SU-DHL-6 (cell line): ENCODE measurements around the gene STK38.

ENCODE experiments used
- EZH2phosphoT487 ChIP-seq: fragments of 200-600 bp; sonication (generic), shearing (Covaris generic); conservative IDR thresholded peaks from 2 replicates; pipeline ENCODE4 v1.6.1; 2018; ENCODE audit warnings: mild to moderate bottlenecking, antibody characterized with exemption, low read length, moderate library complexity, mixed read lengths
- TF ChIP-seq, protein P1 (sequence below): fragments of 200-600 bp; sonication (generic); IDR thresholded peaks from one replicate; pipeline ENCODE4 v1.5.1; 2017; ENCODE audit warnings: antibody characterized with exemption, mild to moderate bottlenecking, low read length, moderate library complexity; ENCODE audit not compliant: insufficient read depth, poor library complexity, severe bottlenecking

DNA sequence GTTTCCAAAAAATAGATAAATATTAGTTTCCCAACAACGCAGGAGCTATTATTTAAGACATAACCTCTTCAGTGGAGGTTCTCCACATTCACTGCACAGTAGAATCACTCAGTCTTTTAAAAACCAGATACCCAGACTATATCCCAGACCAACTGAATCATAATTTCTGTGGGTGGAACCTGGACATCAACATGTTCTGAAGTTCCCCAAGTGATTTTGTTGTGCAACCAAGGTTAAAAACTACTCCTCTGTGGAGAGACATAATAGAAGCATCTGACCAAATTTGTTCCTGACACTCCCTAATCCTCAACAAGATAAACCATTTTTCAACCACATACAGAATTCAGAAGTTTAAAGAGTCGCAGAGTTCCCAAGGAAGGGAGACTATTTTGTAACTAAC, 42.3 kb downstream of the STK38 start:
- TF ChIP-seq EZH2phosphoT487 = no peak
- TF ChIP-seq, protein P1, sequence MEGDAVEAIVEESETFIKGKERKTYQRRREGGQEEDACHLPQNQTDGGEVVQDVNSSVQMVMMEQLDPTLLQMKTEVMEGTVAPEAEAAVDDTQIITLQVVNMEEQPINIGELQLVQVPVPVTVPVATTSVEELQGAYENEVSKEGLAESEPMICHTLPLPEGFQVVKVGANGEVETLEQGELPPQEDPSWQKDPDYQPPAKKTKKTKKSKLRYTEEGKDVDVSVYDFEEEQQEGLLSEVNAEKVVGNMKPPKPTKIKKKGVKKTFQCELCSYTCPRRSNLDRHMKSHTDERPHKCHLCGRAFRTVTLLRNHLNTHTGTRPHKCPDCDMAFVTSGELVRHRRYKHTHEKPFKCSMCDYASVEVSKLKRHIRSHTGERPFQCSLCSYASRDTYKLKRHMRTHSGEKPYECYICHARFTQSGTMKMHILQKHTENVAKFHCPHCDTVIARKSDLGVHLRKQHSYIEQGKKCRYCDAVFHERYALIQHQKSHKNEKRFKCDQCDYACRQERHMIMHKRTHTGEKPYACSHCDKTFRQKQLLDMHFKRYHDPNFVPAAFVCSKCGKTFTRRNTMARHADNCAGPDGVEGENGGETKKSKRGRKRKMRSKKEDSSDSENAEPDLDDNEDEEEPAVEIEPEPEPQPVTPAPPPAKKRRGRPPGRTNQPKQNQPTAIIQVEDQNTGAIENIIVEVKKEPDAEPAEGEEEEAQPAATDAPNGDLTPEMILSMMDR = no peak
